Inflammatory macrophage treated with lipopolysaccharide for 1 hour (primary cell): ENCODE data around the gene PUS3.
A peak's percentile ranks its signal among the peaks of the same experiment; 100 is the strongest.
"Not testable (repeated sequence)": the region's sequence is repeated elsewhere in the genome, so short reads cannot be mapped to it uniquely, and the experiment has no call there.

ENCODE experiments used
- DNase-seq, 2 donors: peaks; one replicate each; pipeline ENCODE4 v3.0.0-alpha.2; 2020 to 2022

PUS3 gene

GRCh38 chr11:125914601-125915000, 11.6 kb upstream of the PUS3 start:
- DNase-seq, result not testable (repeated sequence)

- no peak for DNase-seq
These were observed 7.3 kb upstream of the PUS3 start for GRCh38 chr11:125910226-125910849.

- DNase-seq, result no peak
These were observed 1.7 kb upstream of the PUS3 start for GRCh38 chr11:125904678-125905077.

GRCh38 chr11:125903711-125904659, 979 bp upstream of the PUS3 start, which contains the start of gene DDX25:
Gene DDX25, plus strand, starts transcription at chr11:125904508. Its CDS starts 10 bp downstream, at chr11:125904518.
- DNase-seq, result peak in 1 of 2 donors; percentile 4

DNA sequence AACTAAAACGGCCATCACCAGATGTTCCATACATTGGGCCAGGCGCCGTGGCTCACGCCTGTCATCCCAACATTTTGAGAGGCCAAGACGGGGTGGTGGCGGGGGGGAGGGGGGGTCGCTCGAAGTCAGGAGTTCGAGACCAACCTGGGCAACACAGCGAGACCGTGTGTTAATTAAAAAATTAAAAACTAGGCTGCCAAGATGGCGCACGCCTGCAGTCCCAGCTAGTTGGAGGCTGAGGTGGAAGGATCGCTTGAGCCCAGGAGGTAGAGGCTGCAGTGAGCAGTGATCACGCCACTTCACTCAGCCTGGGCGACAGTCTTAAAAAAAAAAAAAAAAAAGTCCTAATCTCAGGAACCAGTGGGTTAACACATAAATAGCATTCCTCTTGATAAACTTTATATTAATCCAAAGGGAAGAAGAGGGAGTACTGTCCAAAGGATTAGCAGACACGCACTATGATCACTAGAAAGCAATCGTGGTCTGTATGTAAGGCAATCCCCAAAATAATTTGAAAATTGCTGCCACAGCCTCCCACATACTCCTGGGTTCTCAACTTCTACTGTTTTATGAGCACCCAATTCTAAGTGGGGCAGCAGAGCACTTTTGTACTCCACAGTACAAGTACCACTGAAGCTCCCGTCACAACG, 604 bp downstream of the PUS3 start:
- no peak for DNase-seq

DNA sequence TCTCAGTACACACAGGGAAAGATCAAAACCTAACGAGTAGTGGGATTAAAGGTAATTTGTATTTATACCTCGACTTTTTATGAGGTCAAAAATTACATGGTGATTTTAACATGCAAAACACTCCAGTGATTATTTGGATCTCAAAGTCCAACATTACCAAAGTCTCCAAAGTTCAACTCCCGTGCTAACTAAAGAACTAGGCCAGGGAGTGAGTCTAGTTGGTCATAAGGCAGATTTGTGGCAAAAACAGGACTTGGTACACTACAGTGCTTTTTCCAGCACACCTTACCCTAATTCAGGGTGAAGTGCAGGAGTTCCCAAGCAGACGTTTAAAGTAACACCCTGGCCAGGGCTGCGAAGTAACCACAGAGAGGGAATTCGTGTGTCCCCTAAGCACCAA, 1.1 kb downstream of the PUS3 start:
- DNase-seq, result no peak

- DNase-seq, result no peak
These were observed 10.0 kb downstream of the PUS3 start for GRCh38 chr11:125892994-125893393.

GRCh38 chr11:125892071-125892470, 10.9 kb downstream of the PUS3 start:
- no peak for DNase-seq

DNA sequence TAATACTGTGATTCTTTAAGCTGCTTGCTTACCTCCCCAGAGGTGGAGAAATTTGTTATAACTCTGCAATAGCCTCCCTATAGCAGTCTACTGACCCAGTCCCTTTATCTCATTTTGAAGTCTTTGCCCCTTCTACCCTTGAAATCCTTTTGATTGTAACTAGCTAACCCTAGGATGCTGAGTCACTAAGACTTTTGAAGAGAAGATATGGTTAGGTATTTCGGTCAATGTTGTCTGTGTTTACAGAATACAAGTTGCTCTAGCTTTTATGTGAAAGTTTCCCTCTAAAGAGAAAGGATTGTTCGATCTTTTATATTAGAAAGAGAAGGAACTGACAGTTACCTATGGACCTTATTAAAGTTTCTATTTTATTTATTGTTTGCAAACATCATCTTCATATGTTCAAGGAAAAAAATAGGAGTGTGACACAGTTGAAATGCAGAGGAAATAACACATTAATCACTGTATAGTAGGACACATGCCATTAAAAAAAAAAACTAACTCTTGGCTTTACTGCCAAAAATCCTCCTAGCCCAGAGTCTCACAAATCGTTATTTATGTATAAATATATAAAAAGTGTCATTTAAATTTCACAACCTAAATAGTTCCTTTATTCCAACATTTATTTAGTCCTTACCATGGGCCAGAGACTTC, 12.4 kb downstream of the PUS3 start:
- no peak for DNase-seq

GRCh38 chr11:125887373-125888324, 15.4 kb downstream of the PUS3 start, which contains the start of gene HYLS1:
Gene HYLS1, plus strand, starts transcription at chr11:125887668. Its CDS starts 11,701 bp downstream, at chr11:125899369.
- peak; percentile 95 to 97 for DNase-seq

- DNase-seq, result peak; percentile 11 to 19
These were observed 16.0 kb downstream of the PUS3 start for GRCh38 chr11:125886997-125887372.

- DNase-seq, result no peak
These were observed 19.6 kb downstream of the PUS3 start for GRCh38 chr11:125883375-125883774.

GRCh38 chr11:125881291-125881690, 21.7 kb downstream of the PUS3 start:
- DNase-seq, result no peak

GRCh38 chr11:125874556-125875124, 28.4 kb downstream of the PUS3 start:
- peak; percentile 39 to 74 for DNase-seq

GRCh38 chr11:125873881-125874555, 29.0 kb downstream of the PUS3 start:
- DNase-seq, result no peak

GRCh38 chr11:125872138-125872491, 30.9 kb downstream of the PUS3 start:
- DNase-seq, result no peak

DNA sequence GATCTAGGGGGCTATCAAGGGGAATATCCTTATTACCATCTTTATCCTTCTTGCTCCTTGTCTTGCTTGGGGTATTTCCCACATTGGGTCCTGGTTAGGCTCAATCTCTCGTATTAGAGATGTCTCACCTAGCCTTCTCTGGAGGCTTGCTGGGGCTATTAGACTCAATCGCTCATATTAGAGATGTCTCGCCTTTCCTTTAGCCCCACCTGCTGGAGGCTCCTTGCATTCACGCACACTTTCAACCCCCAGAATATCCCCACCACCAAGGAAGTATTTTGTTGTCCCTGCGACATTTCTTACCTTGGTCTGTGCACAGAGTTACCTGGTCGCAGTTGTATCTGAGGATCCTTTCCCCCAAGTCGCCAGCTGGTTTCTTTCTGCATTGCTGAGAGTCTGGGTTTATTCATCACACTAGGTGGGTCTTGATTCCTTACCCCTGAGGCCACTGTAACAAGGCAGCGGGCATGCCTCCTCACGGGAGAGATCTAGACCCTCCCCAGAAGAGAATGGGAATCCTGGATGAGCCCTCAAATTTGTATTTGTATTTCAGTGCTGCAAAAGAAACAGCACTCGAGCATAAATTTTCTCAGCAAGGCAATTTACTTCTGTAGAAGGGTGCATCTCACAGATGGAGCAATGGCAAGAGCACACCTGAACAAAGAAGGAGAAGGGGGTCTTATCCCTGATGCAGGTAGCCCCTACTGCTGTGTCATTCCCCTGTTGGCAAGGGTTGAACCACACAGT, 31.4 kb downstream of the PUS3 start:
- DNase-seq, result peak in 1 of 2 donors; percentile 18

- DNase-seq, result no peak
These were observed 33.5 kb downstream of the PUS3 start for GRCh38 chr11:125869521-125869920.

DNA sequence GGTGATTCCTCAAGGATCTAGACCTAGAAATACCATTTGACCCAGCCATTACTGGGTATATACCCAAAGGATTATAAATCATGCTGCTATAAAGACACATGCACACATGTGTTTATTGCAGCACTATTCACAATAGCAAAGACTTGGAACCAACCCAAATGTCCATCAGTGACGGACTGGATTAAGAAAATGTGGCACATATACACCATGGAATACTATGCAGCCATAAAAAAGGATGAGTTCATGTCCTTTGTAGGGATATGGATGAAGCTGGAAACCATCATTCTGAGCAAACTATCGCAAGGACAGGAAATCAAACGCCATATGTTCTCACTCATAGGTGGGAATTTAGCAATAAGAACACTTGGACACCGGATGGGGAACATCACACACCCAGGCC, 37.7 kb downstream of the PUS3 start:
- DNase-seq, result not testable (repeated sequence)

DNA sequence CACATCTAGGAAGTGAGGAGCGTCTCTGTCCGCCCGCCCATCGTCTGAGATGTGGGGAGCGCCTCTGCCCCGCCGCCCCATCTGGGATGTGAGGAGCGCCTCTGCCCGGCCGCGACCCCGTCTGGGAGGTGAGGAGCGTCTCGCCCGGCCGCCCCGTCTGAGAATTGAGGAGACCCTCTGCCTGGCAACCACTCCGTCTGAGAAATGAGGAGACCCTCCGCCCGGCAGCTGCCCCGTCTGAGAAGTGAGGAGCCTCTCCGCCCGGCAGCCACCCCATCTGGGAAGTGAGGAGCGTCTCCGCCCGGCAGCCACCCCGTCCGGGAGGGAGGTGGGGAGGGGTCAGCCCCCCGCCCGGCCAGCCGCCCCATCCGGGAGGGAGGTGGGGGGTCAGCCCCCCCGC, 40.2 kb downstream of the PUS3 start:
- DNase-seq, result not testable (repeated sequence)
